GM23338 (cell line): ENCODE measurements around the gene CDH4. TPM values are rescaled to one million over a fixed set of nuclear protein-coding genes. Genes with fewer than 3 reads are reported as not detected.

ENCODE experiments used
- ATAC-seq: fragments of 200-7000 bp; cut with Tn5 transposase; 3 replicates; pipeline ENCODE4 v1.9.1; 2020
- DNase-seq: peaks from one replicate; pipeline ENCODE4 v3.0.0-alpha.2; 2015; ENCODE audit warnings: low spot score
- H2AFZ ChIP-seq: fragments of 200-600 bp; sonication (generic); 2 replicates; pipeline ENCODE4 v1.8.0; 2016; ENCODE audit warnings: antibody characterized with exemption, mild to moderate bottlenecking, moderate library complexity
- H3F3A ChIP-seq: fragments of 200-600 bp; sonication (generic); replicated peaks from 2 replicates; pipeline ENCODE4 v1.8.0; 2017; ENCODE audit warnings: antibody characterized with exemption, mixed run types, low read depth
- H3K27ac ChIP-seq: fragments of 200-600 bp; sonication (generic); 2 replicates; pipeline ENCODE4 v1.6.1; 2016; ENCODE audit warnings: low read depth
- H3K27me3 ChIP-seq: fragments of 200-600 bp; sonication (generic); 2 replicates; pipeline ENCODE4 v1.8.0; 2016; ENCODE audit warnings: mild to moderate bottlenecking, mixed run types, moderate library complexity; ENCODE audit not compliant: insufficient read depth
- H3K36me3 ChIP-seq: fragments of 200-600 bp; sonication (generic); 2 replicates; pipeline ENCODE4 v1.8.0; 2016; ENCODE audit warnings: mild to moderate bottlenecking; ENCODE audit not compliant: insufficient read depth
- H3K4me1 ChIP-seq: fragments of 200-600 bp; sonication (generic); 2 replicates; pipeline ENCODE4 v1.8.0; 2016; ENCODE audit warnings: mild to moderate bottlenecking, moderate library complexity; ENCODE audit not compliant: insufficient read depth
- H3K4me2 ChIP-seq: fragments of 200-600 bp; sonication (generic); 2 replicates; pipeline ENCODE4 v1.7.1; 2017; ENCODE audit warnings: mixed run types
- H3K4me3 ChIP-seq: fragments of 200-600 bp; sonication (generic); 2 replicates; pipeline ENCODE4 v1.6.1; 2016; ENCODE audit warnings: mixed run types
- H3K79me2 ChIP-seq: fragments of 200-600 bp; sonication (generic); replicated peaks from 2 replicates; pipeline ENCODE4 v1.8.0; 2017; ENCODE audit warnings: mild to moderate bottlenecking; ENCODE audit not compliant: insufficient read depth
- H3K9me2 ChIP-seq: fragments of 200-600 bp; sonication (generic); 2 replicates; pipeline ENCODE4 v1.8.0; 2017; ENCODE audit not compliant: insufficient read depth
- H4K20me1 ChIP-seq: fragments of 200-600 bp; sonication (generic); replicated peaks from 2 replicates; pipeline ENCODE4 v1.8.0; 2017; ENCODE audit warnings: mild to moderate bottlenecking; ENCODE audit not compliant: insufficient read depth
- H3K27ac Mint-ChIP-seq: 2 replicates; pipeline ENCODE4 v1.8.0; 2020; ENCODE audit warnings: inconsistent platforms, mild to moderate bottlenecking, moderate library complexity, mixed read lengths
- H3K27me3 Mint-ChIP-seq: 3 replicates; pipeline ENCODE4 v1.8.0; 2022; ENCODE audit warnings: low read depth, mild to moderate bottlenecking, moderate library complexity, mixed read lengths, inconsistent platforms; ENCODE audit not compliant: insufficient read depth, poor library complexity
- H3K36me3 Mint-ChIP-seq: 3 replicates; pipeline ENCODE4 v1.8.0; 2021; ENCODE audit warnings: low read depth, mild to moderate bottlenecking, inconsistent platforms, moderate library complexity, mixed read lengths
- H3K4me1 Mint-ChIP-seq: 3 replicates; pipeline ENCODE4 v1.8.0; 2020; ENCODE audit warnings: mild to moderate bottlenecking, inconsistent platforms, mixed read lengths
- H3K4me3 Mint-ChIP-seq: 3 replicates; pipeline ENCODE4 v1.8.0; 2021; ENCODE audit warnings: moderate library complexity, mild to moderate bottlenecking, inconsistent platforms, mixed read lengths
- H3K9me3 Mint-ChIP-seq: 3 replicates; pipeline ENCODE4 v1.8.0; 2020; ENCODE audit warnings: moderate library complexity, mild to moderate bottlenecking, inconsistent platforms, mixed read lengths
- CREB1 ChIP-seq: fragments of 250-450 bp; sonication (Bioruptor Pico); IDR thresholded peaks from 2 replicates; pipeline ENCODE4 v1.5.0; 2020; ENCODE audit warnings: low read depth, mild to moderate bottlenecking, moderate library complexity
- ETS1 ChIP-seq: IDR thresholded peaks from 2 replicates; pipeline ENCODE4 v1.6.1; 2016; ENCODE audit warnings: antibody characterized with exemption
- EZH2 ChIP-seq: fragments of 200-600 bp; sonication (generic); IDR thresholded peaks from one replicate; pipeline ENCODE4 v1.8.0; 2017; ENCODE audit warnings: antibody characterized with exemption, mild to moderate bottlenecking, low read depth; ENCODE audit not compliant: unreplicated experiment
- EZH2phosphoT487 ChIP-seq: fragments of 200-600 bp; sonication (generic); IDR thresholded peaks from one replicate; pipeline ENCODE4 v1.8.1; 2018; ENCODE audit warnings: antibody characterized with exemption; ENCODE audit not compliant: unreplicated experiment
- JUNB ChIP-seq: IDR thresholded peaks from one replicate; pipeline ENCODE4 v1.6.1; 2016; ENCODE audit warnings: antibody characterized with exemption; ENCODE audit not compliant: unreplicated experiment
- NANOG ChIP-seq: IDR thresholded peaks from 2 replicates; pipeline ENCODE4 v1.6.1; 2016; ENCODE audit warnings: antibody characterized with exemption, borderline replicate concordance
- POLR2AphosphoS5 ChIP-seq: IDR thresholded peaks from 2 replicates; pipeline ENCODE4 v1.6.1; 2016; ENCODE audit warnings: antibody characterized with exemption, low read depth
- ZNF114 ChIP-seq: fragments of 250-450 bp; sonication (Bioruptor Pico); IDR thresholded peaks from 2 replicates; pipeline ENCODE4 v1.5.0; 2020; ENCODE audit warnings: mild to moderate bottlenecking, moderate library complexity
- ZNF331 ChIP-seq: fragments of 250-450 bp; sonication (Bioruptor Pico); IDR thresholded peaks from 2 replicates; pipeline ENCODE4 v1.5.0; 2020; ENCODE audit warnings: low read depth, mild to moderate bottlenecking, moderate library complexity
- ZNF462 ChIP-seq: fragments of 250-450 bp; sonication (Bioruptor Pico); IDR thresholded peaks from 2 replicates; pipeline ENCODE4 v1.5.0; 2020; ENCODE audit warnings: mild to moderate bottlenecking, moderate library complexity
- polyA plus RNA-seq: library from polyadenylated mRNA; unstranded; fragments of >200 nt; fragmentation: Nextera tagmentation; extraction: Ambion mirVana; gene quantifications from 2 replicates; pipeline ENCODE4 v1.2.1, GENCODE V29; 2016
- total RNA-seq: library from RNA; depleted of rRNA; stranded (reverse); fragments of >200 nt; shearing (Covaris generic); gene quantifications from 2 replicates; pipeline ENCODE4 v1.2.3, GENCODE V29; 2014

The CDH4 gene
- total and polyA plus RNA-seq, 2 experiments from 2014 or later: 1.2 to 4.2 TPM

GRCh38 chr20:61776491-61777075, 524.5 kb downstream of the CDH4 start (continued):
- no peak for TF ChIP-seq ZNF462
- no peak for TF ChIP-seq POLR2AphosphoS5
- TF ChIP-seq EZH2phosphoT487: no peak
- no peak for TF ChIP-seq ZNF114 (CRISPR knock-in tag)
- TF ChIP-seq ETS1: no peak
- TF ChIP-seq EZH2: no peak

- Histone ChIP-seq H3K4me3 (no peak overlapping the region), H3K9me2 (no peaks in the 10 kb centered on the region), H4K20me1 (no peaks in the 10 kb centered on the region), H3K4me2 (no peak overlapping the region), H3K79me2 (no peaks in the 10 kb centered on the region), H3K36me3 (0 out of 2 replicates have a peak, but pooled peaks cover 5% of the 10 kb centered on the region), H3K27ac (no peak overlapping the region), H3F3A (no peaks in the 10 kb centered on the region), H3K4me1 (no peaks in the 10 kb centered on the region), H2AFZ (no peak overlapping the region), H3K27me3 (no peaks in the 10 kb centered on the region)
- DNase-seq (no peak), ATAC-seq (no peak)
- Mint-ChIP-seq H3K9me3 (peaks cover 6% of the 10 kb centered on the region; the same call in 2 of the 3 replicates), H3K27me3 (peaks cover 16% of the 10 kb centered on the region), H3K4me1 (no peaks in the 10 kb centered on the region), H3K4me3 (no peak overlapping the region), H3K27ac (no peak overlapping the region), H3K36me3 (no peaks in the 10 kb centered on the region)
- no peak for TF ChIP-seq ZNF114 (CRISPR knock-in tag)
- TF ChIP-seq EZH2: no peak
- TF ChIP-seq NANOG: no peak
- TF ChIP-seq JUNB: no peak
- TF ChIP-seq CREB1 (CRISPR knock-in tag): no peak
- no peak for TF ChIP-seq ZNF331 (CRISPR knock-in tag)
These were observed 525.9 kb downstream of the CDH4 start for GRCh38 chr20:61777773-61778494.
